Measurements from ENCODE around the gene YBX2. TPM values are rescaled to one million over a fixed set of nuclear protein-coding genes. Genes with fewer than 3 reads are reported as not detected.

YBX2 gene
- 0.37 to 0.68 TPM (median 0.53 TPM) in 5 replicates for total RNA-seq (2022; extraction: Qiagen RNA extraction)

DNA sequence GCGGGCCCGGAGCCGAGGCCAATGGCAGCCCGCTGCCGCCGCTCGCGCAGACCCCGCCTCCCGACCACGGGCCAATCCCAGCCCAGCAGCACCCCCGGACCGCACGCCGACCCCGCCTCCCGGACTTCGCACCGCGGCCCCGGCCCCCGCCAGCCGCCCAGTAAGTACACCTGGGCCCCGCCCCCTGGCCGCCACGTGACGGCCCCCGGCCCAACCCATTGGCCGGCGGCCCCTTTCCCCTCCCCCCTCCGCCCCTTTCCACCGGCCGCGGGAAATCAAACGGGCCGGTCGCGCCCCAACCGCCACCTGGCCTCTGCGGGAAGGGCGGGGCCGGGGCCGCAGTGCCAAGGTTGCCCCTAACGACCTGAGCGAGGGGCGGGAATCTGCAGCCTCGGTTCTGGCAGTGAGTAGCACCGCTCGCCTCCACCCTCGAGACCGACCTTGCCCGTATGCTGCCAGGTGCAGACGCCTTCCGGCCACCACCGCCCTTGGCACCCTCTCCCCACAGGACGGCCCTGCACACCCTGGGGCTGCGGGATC is at the start of gene YBX2:
TSS of gene YBX2 (minus strand) at position 26 of the 540 bp plus-strand sequence. CDS start 139 bp downstream, outside the sequence.

DNA sequence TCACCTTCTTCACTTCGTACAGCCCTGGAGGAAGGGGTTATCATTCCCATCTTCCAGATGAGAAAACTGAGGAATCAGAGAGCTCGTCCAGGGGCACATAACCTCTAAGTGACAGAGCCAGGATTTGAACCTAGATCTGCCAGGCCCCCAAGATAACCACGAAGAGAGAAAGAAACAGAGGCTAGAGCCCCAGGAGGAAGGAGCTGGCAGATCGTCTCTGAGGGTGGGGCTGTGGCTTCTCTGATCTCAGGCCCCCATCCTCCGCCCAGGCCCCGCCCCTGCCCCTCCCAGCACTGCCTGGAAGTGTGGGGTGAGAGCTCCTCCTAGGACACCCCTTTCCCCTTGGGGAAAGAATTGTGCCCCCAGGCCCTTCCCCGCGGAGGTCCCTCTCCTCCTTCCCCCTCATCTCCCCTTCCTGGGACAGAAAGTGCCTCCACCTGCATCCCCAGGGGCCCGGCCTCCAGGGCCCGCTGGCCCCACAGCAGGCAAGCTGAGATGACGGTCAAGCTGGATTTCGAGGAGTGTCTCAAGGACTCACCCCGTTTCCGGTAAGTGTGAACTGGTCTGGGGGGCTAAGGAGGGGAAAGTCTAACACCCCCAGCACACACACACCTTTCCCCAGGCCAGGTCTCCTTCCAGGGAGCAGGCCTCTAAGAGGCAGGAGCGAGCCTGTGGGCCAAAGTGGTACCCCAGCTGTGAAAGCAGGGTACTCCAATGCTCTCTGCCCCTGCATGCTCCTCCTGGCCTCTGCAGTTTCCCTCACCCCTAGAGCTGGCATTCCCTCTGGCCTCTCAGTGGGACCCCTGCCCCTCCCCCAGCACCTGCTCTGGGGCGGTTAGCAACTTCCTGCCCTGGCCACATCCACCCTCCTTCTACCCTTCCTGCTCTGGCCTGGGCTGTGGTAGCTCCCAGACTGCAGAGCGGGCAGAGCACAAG is 42.1 kb upstream of the YBX2 start, which contains the start of gene ACAP1:
TSS of gene ACAP1 (plus strand) at position 290 of the 936 bp plus-strand sequence. CDS start at position 496, 206 bp downstream.

DNA sequence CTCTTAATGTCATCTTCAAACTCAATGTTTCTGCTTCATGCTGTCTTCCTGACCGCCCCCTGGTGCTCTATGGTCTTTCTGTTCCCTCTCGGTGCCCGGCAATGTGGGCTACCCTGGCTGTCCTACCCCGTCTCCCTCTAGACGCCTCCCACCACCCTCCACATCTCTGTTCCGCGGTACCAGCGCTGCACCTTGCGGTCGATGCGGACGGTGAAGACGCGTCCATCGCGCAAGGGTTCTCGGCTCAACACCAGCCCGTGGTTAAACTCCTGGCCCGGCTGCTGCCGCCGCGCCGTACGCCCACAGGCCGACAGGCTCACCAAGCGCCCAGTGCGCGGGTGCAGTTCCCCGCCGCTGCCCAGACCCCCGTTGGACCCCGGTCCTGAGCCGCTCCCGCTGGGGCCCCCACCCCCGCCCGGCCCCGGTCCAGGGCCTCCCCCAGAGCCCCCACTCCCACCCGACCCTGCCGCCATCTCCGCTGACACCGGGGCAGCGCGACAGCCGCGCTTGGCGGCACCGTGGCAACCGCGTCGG is 34.5 kb upstream of the YBX2 start, which contains the start of gene NEURL4:
TSS of gene NEURL4 (minus strand) at position 496 of the 534 bp plus-strand sequence. CDS start at position 473, 23 bp downstream.

DNA sequence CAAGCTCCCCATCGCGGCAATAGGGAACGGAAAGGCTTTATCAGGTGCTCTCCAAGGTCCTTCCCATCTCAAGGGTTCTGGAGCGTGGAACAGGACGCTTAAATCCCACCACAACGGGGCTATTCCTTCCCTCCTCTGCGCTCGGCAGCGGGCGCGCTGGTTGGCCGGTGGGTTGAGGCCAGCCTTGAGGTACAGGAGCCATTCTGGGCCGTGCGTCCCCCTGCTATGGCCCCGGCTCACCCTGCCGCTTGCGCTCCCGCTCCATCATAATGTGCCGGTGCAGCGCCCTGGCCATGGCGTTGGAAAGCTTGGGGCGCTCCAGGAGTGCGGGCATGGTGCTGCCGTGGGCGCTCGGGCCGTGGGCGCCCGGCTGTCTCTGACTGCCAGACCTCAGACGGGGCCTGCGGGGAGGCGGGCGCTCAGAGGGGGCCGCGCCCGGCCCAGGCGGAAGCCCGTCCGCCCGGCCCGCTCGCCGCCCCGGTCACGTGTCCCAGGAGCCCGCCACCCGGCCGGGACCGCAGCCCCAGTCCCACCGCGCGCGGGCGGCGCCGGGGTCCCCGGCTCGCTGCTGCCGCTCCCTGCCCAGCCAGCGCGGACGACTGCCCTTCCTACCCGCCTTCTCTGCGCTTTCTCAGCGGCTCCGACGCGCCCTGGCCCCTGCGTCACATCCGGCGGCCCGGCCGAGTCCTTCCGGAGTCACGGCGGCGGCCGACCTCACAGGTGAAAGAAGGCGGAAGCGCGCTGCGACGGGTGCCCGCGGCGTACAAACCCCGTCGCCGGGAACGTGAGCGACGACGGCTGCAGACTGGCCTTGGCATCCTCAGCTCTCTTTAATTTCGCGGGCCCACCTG is 20.5 kb upstream of the YBX2 start, which contains the start of gene GPS2:
TSS of gene GPS2 (minus strand) at position 642 of the 851 bp plus-strand sequence. CDS start at position 334, 308 bp downstream.

DNA sequence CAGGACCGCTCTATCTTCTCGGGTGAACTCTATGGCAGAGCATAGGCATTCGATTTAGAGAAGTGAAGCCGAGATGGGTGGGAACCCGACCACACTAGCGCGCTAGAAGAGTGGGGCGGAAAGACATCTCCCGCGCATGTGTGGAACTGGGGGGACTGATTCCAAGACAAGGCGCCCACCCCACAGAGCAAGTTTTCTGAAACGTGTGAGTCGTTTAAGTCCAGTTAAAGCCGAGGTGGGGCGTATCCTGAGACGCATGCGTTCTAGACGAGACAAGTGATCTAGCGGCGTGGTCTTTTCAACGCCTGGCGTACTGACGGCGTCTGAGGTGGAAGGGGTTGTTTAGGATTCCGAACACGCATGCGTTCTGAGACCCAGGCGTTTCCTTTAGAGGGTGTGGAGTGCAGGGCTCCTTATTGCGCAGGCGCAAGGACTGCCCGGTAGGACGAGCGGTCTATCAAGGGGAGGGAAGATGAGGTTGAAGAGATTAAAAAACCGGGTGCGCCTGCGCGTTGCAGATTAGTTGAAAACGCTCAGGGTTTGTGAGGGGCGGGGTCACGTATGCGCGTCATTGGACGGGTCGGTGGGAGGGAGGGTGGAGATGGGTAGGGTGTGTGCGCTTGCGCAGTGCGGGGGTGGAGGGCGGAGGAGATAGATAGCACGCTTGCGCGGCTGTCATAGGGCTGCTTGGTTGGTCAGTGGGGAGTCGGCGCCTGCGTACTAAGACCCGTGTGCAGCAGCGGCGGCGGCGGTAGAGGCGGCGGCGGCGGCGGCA is 12.7 kb upstream of the YBX2 start, which contains the start of gene EIF5A:
TSS of gene EIF5A (plus strand) at position 718 of the 775 bp plus-strand sequence. CDS start 2,008 bp downstream, outside the sequence.

DNA sequence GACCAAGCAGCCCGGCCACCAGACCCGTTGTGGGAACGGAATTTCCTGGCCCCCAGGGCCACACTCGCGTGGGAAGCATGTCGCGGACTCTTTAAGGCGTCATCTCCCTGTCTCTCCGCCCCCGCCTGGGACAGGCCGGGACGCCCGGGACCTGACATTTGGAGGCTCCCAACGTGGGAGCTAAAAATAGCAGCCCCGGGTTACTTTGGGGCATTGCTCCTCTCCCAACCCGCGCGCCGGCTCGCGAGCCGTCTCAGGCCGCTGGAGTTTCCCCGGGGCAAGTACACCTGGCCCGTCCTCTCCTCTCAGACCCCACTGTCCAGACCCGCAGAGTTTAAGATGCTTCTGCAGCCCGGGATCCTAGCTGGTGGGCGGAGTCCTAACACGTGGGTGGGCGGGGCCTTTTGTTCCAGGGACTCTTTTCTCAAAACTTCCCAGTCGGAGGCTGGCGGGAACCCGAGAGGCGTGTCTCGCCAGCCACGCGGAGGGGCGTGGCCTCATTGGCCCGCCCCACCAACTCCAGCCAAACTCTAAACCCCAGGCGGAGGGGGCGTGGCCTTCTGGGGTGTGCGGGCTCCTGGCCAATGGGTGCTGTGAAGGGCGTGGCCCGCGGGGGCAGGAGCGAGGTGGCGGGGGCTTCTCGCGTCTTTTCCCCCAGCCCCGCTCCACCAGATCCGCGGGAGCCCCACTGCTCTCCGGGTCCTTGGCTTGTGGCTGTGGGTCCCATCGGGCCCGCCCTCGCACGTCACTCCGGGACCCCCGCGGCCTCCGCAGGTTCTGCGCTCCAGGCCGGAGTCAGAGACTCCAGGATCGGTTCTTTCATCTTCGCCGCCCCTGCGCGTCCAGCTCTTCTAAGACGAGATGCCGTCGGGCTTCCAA is 13.1 kb downstream of the YBX2 start, which contains the start of gene SLC2A4:
TSS of gene SLC2A4 (plus strand) at position 645 of the 879 bp plus-strand sequence. CDS start at position 862, 217 bp downstream.

DNA sequence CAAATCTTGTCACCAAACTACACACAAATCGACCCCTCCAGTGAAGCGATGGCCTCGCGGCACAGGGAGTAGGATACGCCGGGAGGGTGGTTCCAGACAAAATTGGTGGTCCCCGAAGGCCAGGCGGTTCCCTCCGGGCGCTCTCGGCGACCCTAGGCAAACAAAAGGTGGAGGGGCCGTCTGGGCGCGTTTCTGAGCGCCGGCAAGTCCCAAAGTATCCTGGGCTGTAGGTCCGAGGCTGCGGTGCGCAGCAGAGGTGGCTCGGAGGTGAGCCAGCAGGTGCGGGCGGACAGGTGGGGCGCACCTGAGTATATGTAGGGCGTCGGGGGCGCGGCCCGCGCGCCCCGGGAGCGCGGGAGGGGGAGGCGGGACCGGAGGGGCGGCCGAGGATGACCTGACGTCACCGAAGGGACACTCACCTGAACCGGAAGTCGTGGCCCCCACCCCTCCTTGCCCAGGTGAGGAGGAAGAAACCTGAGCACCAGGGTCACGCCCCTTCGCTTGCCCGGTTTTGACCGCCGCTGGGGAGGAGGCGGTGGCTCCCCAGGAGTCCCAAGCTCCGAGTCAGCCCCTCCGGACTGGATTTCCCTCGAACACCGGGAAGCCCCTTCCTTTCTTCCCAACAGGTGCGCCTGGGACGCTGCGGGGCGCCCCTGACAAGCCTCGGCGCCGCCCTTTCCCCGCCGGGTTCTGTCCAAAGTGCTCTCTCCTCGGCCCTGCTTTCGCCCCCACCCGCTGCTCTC is 32.1 kb downstream of the YBX2 start, which contains the start of gene CLDN7:
TSS of gene CLDN7 (minus strand) at position 287 of the 743 bp plus-strand sequence. CDS start 435 bp downstream, outside the sequence.

DNA sequence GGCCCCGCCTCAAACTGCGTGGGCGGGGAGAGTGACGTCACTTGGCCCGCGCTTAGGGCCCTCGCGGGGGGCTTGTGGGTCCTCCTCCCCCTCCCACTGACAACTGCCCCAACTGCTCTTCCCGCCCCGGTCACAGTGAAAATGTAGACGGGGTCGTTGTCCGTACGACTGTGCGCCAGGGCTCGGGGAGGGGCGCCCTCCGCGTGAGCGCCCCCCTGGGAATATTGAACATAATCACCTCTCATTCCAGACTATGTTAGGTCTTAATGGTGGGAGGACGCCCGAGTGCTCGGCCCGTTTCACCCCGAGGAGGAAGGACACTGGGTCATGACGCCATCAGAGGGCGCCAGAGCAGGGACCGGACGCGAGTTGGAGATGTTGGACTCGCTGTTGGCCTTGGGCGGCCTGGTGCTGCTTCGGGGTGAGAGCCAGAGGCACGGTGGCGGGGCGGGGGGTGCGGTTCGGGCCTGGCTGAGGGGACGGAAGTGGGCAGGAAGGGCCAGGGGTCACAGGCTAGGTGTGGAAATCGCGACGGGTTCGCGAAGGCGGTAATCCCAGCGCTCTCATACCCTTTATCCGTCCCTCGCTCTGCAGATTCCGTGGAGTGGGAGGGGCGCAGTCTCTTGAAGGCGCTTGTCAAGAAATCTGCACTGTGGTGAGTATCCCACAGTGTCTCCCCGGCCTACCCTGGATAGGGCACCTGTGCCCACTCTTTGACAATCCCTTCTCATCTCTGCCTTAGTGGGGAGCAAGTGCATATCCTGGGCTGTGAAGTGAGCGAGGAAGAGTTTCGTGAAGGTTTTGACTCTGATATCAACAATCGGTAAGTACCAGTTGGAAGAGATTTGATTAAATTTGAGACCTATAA is 42.0 kb downstream of the YBX2 start, which contains the start of gene ELP5:
TSS of gene ELP5 (plus strand) at position 40 of the 868 bp plus-strand sequence. CDS start at position 376, 336 bp downstream.

DNA sequence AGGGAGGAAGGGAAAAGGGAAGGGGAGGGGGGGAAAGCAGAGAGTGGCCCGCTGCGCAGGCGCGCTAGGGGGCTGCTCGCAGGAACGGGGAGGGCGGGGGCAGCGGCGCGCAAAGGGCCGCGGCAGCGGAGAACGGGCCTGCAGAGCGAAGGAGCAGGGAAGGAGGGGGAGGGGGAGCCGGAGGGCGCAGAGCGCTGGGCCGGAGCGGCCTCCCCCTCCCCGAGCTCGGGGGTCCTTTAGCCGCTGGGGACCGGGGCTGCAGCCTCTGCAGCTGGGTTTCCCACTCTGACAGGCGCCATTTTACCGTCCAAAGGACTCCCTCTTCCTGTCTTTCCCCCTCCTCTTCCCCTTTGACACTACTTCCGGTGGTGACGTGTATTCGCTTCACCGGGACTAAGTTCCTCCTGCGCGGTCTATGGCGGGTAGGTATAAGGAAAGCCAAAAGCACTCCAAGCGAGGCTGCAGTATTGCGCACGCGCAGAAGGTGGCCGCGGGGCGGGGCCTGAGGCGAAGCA is 42.7 kb downstream of the YBX2 start, which contains the start of gene CTDNEP1:
TSS of gene CTDNEP1 (minus strand) at position 74 of the 515 bp plus-strand sequence. CDS start 438 bp downstream, outside the sequence.

DNA sequence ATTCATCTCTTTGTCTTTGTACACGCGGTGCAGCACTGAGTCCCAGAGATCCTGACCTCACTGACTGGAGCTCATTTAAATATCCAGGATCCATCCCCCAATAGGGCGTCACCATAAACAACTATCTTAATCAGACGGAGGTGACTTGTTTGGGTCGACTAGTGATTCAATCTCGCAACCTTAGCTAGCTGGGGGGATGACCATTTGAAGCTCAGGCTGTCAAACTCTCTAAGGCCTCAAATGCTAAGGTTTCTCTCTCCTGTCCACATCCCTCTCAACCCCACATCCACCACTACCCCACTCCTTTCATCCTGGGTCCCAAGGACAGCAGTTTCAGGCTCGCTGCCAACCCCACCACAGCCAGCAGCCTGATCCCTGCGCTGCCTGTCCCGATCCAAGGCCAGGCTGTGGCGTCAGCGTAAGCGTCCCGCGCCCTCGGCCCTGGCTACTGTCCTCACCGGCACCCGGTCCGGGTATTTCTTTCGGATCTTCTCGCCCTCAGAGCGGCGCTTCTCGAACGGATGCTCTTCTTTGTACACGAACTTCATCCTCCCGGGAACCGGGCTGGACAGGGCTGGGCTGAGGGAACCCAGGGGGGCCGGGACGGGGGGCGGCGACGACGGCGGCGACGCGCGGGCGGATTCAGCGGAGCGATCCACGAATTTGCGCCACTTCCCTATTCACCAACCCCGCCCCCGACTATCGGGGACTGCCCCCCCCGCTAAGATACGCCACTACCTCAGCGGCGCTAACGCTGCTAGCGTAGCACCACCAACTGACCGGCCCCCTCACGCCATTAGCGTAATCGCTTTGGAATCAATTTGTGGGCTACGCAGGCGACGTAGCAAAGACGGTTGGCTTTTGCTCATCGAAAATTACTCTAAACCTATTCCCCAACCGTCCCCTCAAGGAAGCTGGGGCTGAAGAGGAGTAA is 52.4 kb downstream of the YBX2 start, which contains the start of gene GABARAP:
TSS of gene GABARAP (minus strand) at position 667 of the 934 bp plus-strand sequence. CDS start at position 548, 119 bp downstream.

DNA sequence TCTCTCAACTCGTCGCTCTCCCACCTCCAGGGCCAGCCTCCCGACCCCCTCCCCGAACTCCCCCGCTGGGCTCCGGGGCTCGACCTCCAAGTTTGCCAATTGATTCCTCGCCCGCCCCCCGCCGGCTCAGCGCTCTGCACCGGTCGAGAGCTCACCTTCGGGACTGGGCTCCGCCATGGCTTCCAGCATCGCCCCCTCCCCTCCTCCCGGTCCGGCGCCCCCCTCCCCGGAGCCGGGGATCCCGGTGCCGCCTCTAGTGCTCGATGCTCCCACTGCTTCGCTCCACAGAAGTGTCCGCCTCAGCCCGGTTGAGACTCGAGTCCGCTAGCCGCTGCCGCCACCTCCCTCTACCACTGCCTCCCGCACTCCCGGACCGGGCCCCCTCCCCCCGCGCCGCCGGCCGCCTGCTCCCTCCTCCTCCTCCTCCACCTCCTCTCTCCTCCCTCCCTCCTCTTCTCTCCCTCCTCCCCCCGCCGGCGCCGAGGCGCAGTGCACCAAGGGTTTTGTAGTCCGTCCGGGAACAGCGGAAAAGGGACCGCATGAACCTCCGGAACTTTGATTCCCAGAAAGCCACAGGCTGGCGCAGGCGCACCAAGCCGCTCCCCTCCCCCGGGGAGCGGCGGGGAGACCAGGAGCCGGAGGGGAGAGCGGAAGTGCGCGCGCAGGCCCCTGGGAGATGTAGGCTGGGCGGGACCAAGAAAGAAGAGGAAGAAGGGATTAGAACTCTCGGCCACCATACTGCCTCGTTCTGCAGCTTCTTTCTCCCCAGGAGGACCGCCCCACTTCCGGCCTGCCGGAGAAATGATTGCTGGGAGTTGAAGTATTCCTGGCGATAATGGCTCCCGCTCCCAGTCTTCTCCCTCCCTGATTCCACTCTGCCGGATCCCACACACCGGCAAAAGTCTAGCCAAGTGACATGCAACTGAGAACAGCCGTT is 55.1 kb downstream of the YBX2 start, which contains the start of gene PHF23:
TSS of gene PHF23 (minus strand) at position 367 of the 937 bp plus-strand sequence. CDS start at position 189, 178 bp downstream.

